Kidney capillary endothelial cell (primary cell): ENCODE data around the gene LY86.
"Not testable (repeated sequence)": the region's sequence is repeated elsewhere in the genome, so short reads cannot be mapped to it uniquely, and the experiment has no call there.

Source experiments
- DNase-seq: peaks from one replicate; pipeline ENCODE4 v3.0.0-alpha.2; 2018; ENCODE audit warnings: low spot score

Gene LY86

DNA sequence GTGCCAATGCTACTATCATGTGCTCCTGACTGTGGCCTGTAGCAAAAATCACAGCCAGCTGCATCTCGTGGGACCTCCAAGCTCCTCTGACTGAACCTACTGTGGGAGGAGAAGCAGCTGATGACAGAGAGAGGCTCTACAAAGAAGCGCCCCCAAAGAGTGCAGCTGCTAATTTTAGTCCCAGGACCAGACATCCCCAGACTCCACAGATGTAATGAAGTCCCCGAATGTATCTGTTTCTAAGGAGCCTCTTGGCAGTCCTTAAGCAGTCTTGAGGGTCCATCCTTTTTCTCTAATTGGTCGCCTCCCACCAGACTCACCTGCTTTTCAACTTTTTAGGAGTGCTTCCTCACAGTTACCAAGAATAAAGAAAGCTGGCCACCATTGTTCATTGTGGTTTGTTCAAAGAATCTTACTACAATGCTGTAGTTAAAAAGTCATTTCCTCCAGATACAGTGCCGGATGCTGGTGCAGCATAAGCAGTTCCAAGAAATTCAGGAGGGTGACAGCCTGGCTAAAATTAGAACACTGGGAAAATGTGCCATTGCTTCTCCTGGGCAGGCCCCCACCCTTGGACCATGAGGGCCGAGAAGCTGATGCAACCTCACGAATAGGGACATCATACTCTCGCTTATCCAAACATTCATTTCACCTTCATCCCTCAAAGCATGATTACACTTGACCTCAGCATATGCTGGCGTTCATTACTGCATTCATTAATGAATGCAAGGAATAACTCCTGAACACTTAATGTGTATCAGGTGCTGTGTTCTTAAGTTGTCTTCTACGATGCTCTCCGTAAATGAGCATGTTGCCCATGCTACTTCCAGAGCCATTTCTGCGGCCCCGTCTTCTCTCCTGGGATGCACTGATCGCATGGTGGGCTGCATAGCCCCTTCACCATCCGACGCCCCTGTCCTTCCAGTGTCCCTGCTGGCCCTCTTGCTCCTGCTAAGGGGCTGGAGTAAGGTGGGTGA lies 66.4 kb downstream of the LY86 start:
- peak; percentile 91 for DNase-seq

DNA sequence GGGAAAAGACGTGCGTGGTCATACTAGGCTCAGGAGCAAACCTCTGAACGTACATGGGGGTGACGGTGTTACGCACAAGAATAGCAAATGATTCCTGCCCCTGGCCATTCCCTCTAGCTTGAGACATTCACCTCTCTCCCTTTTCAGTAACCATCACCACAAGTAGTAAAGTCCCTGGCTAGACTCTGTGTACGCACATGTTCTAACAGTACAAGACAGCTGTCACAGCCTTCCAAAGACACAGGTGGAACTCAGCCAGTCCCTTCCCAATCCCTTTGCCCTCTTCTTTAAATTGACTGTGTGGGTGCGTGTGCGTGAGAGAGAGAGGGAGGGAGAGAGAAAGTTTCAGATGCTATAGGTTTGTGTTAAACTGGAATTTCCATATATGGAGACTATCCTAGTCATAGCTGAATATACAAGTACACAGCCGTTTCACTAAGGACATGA lies 67.3 kb downstream of the LY86 start:
- DNase-seq, result no peak

GRCh38 chr6:6656287-6656686 lies 67.8 kb downstream of the LY86 start:
- peak; percentile 75 for DNase-seq

DNA sequence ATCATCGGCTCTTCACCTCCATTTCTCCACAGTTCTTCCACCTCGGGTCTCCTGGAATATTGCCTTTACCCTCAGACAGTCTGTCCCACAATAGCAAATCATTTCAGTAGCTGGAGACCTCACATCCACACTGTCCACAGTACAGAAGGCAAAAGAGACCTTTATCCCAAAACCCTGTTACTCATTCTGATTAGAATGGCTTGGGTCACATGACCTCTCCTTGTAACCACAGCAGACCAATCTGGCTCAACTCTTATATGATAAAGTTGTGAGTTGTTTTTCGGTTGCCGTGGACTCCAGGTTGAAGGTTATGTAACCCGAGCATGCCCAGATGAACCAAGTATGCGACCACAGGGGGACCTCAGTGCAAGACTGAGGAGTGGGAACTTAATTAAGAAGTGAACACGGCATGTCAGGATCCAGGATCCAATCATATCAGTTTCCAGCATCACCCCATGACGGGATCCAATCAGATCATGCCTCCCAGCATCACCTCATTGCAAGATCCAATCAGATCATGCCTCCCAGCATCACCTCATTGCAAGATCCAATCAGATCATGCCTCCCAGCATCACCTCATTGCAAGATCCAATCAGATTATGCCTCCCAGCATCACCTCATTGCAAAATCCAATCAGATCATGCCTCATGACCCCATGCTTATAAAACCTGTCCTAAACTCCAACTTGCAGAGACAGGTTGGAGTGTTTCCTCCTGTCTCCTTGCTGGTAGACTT lies 68.7 kb downstream of the LY86 start:
- no peak for DNase-seq

- no peak for DNase-seq
Observed at GRCh38 chr6:6657820-6658217, 69.3 kb downstream of the LY86 start.

DNA sequence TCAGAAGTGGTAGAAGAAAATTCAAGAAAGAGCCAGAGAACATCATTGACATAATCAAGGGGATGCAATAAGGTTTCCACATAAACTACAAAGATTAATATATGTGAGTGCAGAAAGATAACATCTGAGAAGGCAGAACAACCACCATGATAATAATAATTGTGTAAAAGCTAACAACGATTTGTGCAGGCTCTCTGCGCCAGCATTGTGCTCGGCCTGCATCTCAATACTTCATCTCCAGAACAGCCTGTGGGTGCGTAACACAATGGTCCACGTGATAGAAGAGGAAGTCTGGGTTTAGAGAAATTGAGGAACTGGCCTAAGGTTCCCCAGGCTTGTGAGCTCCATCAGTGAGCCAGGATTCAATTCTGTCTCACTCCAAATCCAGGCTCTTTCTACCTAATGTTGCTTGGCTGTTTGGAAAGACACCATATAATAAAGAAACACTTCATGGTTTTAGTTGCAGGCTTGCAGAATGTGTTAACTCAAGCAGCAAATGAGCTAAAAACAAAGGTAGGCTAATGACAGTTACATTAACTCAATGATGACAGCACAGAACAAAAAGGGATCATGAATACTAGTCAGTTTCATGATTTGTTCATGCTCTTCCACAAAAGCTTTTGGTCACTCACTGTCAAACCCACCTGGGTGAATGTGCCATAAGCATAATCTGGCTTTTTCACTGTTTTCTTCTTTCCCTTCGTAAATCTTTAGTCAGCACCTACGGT lies 71.2 kb downstream of the LY86 start:
- DNase-seq, result no peak

GRCh38 chr6:6660339-6661045 lies 72.0 kb downstream of the LY86 start:
- DNase-seq, result no peak

DNA sequence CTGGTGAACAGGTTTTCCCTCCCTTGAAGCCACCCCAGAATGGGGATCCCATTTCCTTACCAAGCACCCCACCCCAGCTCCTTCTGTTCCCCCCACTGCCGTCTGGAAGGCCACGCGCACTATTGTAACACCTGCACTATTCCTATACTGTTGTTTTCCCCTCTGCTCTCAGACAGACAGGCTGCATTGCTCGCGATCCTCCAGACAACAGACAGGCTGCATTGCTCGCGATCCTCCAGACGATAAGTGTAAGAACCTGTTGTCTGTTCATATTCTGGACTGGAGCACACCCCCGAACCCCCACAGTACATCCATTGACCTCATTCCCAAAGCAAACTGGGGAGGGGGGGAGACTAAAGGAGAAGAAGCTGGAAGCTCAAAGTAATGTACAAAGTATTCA lies 72.7 kb downstream of the LY86 start:
- no peak for DNase-seq

DNA sequence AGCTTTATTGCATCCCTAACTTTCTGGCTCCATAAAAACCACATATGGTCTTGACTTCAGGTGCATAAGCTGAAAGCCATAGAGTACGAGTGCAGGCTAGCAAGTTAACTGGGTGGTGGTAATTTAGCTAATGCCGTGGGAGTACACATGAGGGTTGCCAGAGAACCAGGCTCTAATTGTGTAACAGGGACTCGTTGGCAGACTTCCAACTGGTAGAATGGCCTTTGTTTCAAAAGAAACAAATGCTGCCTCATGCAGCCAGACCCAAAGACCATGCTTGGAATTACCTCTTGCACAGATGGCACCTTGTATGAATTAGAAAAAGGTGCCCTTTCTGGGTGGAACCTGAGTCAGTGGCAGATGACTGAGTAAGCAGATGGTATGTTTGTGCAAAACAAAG lies 73.2 kb downstream of the LY86 start:
- DNase-seq, result peak; percentile 56

DNA sequence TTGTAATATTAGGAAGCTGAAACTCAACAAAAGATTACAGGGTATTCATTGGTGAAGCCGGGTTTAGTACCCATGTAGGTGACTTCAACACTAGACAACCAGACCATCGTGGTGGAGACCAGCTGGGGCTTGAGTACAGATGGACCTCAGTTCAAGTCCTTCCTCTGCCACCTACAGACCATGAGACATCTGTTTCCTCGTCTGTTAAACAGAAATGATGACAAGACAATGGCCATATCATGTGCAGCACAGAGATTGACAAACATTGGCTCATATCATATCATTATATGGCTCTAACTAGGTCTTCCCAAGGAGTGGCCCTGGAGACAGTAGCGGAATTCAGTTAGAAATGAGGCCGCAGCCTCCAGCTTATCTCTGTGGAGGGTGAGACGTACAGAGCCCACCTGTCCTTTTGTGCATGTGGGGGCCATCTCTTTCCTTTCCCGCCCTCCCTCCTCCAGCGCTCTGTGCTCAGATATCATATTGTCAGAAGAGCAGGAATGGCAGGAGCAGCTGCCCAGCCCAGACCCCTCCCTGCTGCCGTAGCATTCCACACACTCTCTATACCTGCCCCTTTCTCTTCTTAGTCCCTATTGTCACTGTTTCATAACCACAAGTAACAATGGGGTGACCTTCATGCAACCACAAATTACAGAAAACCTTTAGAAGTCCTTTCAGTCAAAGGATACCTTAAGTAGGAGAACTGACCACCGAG lies 75.1 kb downstream of the LY86 start:
- DNase-seq, result no peak

DNA sequence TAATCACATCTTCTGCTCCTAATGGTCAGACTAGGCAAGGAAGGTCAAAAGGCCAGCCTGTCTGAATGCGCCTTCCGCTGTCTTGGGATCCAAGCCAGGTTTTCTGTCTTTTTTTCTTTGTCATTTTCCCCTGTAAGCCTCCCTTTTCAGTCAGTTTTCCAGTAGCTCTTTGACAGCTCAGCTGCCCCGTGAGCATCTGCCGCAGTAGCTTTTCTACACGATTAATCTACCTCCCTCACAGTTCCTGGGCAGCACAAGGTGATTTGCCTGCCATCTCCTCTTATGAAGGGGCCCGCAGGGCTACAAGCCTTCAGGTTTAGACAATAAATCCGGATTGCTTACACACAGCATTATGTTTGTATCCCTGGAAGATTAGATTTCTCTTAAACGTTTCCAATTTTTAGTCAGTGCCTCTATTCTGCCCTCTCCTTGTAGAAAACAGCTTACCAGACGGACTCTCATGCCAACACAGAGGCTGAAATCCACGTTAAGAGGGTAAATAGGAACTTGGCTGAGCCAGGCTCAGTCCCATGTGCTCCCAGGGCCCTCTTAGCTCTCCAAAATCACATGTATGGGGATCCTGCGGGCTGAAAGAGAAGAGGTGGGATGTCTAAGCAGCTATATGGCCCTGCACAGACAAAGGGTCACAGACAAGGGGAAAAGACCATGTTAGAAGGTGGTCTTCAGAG lies 77.2 kb downstream of the LY86 start:
- DNase-seq, result no peak

DNA sequence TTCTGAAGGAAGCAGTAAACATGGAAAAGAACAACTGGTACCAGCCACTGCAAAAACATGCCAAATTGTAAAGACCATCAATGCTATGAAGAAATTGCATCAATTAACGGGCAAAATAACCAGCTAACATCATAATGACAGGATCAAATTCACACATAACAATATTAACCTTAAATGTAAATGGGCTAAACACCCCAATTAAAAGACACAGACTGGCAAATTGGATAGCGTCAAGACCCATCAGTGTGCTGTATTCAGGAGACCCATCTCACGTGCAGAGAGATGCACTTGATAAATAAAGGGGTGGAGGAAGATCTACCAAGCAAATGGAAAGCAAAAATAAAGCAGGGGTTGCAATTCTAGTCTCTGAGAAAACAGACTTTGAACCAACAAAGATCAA lies 81.6 kb downstream of the LY86 start:
- not testable (repeated sequence) for DNase-seq

DNA sequence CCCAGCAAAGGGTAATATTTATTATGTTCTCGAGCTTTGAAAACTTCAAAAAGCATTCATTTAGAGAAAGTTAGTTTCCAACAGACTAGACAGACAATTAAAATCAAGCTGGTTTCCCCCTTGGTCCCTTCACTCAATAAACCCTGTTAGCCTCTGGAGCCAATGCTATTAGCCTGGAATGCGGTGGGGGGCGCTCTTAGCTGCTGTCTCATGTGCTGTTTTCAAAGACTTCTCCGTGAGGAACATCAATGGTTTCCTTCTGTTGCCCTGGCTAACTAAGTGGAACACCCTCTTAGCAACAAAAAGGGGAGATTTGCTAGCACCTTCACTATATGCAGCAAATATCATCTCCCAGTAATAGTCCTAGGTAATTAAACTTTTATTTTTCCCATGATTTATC lies 86.4 kb downstream of the LY86 start:
- no peak for DNase-seq

GRCh38 chr6:6676910-6677441 lies 88.5 kb downstream of the LY86 start:
- peak; percentile 66 for DNase-seq

DNA sequence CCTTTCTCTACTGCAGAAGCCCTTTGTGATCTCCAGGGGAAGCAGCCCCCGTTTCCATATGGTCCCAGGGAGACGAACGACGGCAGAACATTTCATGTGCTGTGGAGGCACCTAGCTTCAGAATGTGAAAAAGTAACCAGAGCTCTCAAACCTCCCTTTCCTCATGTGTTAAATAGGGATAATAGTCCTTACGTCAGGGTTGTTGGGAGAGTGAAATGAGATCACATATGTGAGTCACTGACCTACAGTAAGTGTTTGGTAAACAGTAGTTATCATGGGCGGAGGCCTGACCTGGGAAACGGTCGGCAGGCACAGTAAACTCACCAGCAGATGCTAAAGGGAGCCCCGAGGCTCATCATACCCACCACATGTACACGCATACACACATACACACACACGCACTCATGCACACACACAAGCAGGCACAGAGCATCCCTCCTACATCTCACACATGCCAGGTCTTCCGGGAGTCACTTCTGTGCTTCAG lies 89.7 kb downstream of the LY86 start:
- DNase-seq, result no peak

GRCh38 chr6:6678811-6679210 lies 90.3 kb downstream of the LY86 start:
- DNase-seq, result no peak

GRCh38 chr6:6679633-6680032 lies 91.1 kb downstream of the LY86 start:
- DNase-seq, result no peak

DNA sequence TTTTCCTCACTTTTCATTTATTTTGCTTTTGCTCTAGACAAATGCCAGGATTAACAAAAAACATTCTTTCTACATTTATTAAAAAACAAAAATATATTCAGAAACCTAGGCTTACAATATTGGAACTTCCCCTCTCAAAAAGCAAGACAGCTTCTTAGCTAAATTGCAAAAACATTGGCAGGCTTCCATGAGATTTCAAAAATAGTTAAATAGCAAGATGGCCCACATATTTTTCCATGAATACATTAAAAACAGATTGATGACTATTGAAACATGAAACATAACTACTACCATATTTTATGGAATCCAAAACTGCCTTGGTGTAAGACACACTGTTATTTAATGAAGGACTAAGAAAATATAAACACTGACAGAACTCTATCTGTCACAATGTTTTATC lies 92.0 kb downstream of the LY86 start:
- no peak for DNase-seq

DNA sequence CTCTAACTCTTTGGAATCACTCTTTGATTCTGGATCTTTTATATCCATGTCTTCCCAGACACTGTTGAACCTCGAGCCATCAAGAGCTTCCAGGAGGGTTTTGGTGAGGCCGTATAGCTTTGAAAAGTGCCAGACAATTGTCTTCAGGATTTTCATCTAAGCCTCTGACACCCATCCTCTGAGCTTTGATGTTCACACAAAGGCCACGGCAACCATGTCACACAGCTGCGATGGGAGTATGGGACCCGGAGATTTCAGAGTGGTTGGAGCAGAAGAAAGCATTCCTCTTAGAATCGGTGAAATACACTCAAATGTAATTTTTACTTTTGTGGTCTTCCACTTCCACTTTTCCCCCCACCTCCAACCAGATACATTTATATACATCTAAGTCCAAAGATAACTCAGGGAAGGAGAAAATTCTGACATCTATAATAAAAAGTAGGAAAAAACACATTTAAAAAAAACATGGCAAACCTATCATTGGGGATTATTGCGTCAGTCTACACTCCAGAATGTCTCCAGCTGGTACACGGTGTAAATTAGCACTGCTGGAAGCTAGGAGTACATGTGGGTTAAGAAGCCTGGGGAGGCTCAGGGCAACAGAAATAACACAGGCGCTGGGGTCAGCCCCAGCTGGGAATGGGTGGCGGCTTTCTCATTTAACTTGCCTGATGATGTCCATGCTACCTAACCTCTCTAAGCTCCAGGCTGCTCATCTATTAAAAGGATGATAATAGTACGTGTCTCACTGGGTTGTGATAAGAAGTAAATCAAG lies 92.7 kb downstream of the LY86 start:
- DNase-seq, result no peak
